GM18867 (cell line): ENCODE results near the gene TRIM10.
A peak's percentile ranks its signal among the peaks of the same experiment; 100 is the strongest.
"Not testable (repeated sequence)": the region's sequence is repeated elsewhere in the genome, so short reads cannot be mapped to it uniquely, and the experiment has no call there.

ENCODE experiments used
- ATAC-seq: cut with Tn5 transposase; IDR thresholded peaks from one replicate; pipeline ENCODE4 v1.9.1; 2021; ENCODE audit warnings: mild to moderate bottlenecking, moderate library complexity; ENCODE audit not compliant: unreplicated experiment

The TRIM10 gene

DNA sequence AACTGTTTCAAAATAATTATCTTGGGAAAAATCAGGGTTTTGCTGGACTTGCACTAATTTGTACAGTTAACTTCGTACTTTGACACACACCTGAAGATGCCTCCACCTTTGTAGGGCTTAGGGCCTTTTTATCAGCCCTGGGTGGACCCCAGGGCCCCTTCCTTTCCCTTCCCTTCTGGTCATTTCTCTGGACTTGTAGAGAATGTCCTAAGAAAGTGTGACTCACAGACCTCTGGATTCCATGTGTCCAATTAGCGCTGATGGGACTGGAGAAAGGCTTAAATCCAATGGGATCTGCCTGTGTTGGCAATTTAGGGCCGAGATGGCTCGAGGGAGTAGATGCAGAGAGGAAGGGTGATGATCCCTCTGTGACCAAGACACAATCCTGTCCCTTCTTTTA lies 11.7 kb upstream of the TRIM10 start:
- ATAC-seq: no peak

GRCh38 chr6:30171677-30172471 lies 10.9 kb upstream of the TRIM10 start:
- no peak for ATAC-seq

GRCh38 chr6:30169658-30170614 lies 8.9 kb upstream of the TRIM10 start:
- peak; percentile 51 for ATAC-seq

DNA sequence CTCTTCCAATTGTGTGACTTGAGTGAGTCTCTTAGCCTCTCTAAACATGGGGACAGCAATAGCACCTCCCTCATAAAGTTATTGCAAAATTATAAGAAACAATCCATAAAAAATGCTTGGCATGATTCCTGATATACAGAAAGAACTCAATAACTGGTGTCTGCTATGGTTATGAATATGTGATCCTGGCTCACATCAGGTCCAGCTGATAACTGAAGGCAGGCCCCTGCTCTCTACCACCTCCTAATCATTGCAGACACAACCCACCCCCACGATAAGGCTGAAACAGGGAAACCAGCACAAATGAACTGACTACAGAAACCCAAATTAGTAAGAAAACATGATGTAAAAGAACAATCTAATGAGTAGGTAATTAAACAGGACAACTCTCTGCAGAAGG lies 7.7 kb upstream of the TRIM10 start:
- no peak for ATAC-seq

- no peak for ATAC-seq
Measured at GRCh38 chr6:30167101-30167500, 6.1 kb upstream of the TRIM10 start.

DNA sequence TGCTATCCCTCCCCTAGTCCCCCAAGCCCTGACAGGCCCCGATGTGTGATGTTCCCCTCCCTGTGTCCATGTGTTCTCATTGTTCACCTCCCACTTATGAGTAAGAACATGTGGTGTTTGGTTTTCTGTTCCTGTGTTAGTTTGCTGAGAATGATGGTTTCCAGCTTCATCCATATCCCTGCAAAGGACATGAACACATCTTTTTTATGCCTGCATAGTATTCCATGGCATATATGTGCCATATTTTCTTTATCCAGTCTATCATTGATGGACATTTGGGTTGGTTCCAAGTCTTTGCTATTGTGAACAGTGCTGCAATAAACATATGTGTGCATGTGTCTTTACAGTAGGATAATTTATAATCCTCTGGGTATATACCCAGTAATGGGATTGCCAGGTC lies 4.2 kb upstream of the TRIM10 start:
- ATAC-seq: not testable (repeated sequence)

DNA sequence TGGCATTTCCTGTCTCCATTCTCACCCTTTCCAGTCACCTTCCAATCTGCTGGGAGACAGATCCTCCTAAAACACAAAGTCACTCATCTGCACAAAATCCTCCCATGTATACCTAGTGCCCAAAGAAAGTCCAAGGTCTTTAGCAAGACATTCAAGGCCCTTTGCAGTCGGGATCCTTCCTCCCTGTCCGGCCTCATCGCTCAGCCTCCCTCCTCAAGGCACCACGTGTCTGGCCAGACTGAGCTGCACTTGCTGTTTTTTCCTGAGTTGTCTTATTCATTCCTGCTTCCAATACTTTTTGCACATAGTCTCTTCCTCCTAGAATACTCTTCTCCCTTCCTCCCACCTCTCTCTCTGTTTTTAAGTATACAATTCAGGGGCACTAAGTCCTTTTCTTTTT lies 3.7 kb upstream of the TRIM10 start:
- no peak for ATAC-seq

DNA sequence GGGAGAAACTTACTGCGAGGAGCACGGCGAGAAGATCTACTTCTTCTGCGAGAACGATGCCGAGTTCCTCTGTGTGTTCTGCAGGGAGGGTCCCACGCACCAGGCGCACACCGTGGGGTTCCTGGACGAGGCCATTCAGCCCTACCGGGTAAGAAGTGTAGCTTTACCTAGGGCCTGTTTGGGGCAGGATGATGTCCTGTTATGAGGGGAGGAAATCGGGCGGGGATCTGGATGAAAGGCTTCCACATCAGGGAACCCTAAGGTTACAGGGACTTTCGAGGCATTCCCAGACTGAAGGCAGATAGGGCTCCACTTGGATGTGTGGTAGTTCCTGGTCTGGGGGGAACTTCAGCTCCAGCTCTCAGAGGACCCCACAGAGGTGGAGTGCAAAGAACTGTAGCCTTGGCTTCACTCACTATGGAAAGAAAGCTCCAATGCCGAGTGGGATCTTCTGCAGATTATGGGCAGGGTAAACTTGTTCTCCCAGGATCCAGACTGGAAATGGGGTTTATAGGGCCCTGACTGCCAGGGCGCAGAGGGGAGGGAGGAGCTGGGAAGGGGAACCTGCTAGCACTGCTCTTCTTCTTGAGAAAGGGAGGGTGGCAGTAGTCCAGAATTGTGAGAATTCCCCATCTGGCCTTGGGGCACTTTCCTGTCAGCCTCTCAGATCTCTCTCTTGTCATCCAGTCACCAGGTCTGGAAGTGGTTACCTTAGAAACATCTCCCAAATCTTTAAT lies 3.1 kb upstream of the TRIM10 start:
- ATAC-seq: no peak

GRCh38 chr6:30163090-30163917 lies 2.3 kb upstream of the TRIM10 start, which contains the start of gene TRIM15:
TRIM15 (plus strand) TSS chr6:30163546; CDS start chr6:30163685, 139 bp downstream.
- ATAC-seq: no peak

GRCh38 chr6:30162265-30163089 lies 1.5 kb upstream of the TRIM10 start:
- no peak for ATAC-seq

- ATAC-seq: no peak
Measured at GRCh38 chr6:30160008-30160784, 815 bp downstream of the TRIM10 start.

DNA sequence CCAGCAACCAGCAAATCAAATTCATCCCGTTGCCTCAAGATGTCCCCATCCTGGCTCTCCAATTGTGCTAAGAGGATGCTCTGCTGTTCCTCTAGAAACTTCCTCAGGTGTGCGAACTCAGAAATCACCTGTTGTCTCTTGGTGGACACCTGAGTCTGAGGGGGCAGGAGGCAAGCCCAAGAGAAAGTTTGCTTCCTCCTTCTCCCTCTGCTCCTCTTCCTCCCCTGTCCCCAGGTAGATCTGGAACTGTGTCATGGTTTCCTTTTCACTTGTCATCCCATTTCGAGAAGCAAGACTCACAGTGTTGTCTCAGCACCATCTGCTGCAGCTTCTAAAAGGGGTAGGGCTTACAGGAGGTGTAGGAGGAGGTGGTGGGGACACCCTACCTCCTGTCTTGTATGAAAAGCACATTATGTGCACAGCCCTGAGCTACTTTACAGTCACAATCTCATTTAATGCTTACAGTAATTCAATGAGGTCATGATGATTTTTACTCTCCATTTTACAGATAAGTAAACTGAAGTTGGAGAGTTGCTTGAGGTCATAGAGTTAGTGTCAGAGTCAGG lies 2.5 kb downstream of the TRIM10 start:
- ATAC-seq: no peak

DNA sequence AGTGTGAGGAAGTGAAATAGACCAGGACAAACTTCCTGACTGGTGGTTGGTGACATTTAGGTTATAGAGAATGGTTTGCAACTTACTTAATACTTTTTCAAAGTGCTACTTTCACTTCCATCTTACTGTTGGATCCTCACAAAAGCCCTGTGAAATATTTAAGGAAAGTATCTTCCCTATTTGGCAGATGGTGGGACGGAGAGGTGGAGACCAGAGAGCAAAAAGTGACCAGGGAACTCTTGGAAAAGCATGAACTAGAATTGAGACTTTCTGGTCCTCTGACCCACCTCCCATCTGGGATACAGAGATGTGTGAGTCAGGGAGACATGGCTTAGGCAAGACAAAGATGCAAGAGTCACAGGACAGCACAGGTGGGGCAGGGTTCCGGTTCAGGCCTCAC lies 3.0 kb downstream of the TRIM10 start:
- no peak for ATAC-seq

GRCh38 chr6:30157581-30157980 lies 3.4 kb downstream of the TRIM10 start:
- no peak for ATAC-seq

DNA sequence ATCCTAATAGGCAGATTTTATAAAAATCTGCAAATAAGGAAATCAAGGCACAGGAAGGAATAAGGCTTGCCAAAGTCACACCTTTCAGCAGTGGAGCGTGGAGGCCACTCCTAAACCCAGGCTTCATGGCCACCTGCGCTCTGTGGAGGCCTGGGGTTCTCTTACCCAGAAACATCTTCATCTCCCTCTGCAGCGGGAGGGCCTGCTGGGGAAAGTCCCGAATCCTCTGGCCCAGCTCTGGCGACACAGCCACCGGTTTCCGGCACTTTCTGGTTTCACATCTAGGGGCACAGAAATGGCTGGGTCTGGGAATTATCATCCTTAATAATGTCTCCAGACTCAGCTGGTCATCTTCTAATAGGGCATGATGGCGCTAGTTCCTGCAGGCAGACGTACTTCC lies 4.2 kb downstream of the TRIM10 start:
- ATAC-seq: no peak

- ATAC-seq: no peak
Measured at GRCh38 chr6:30156262-30156599, 4.8 kb downstream of the TRIM10 start.

DNA sequence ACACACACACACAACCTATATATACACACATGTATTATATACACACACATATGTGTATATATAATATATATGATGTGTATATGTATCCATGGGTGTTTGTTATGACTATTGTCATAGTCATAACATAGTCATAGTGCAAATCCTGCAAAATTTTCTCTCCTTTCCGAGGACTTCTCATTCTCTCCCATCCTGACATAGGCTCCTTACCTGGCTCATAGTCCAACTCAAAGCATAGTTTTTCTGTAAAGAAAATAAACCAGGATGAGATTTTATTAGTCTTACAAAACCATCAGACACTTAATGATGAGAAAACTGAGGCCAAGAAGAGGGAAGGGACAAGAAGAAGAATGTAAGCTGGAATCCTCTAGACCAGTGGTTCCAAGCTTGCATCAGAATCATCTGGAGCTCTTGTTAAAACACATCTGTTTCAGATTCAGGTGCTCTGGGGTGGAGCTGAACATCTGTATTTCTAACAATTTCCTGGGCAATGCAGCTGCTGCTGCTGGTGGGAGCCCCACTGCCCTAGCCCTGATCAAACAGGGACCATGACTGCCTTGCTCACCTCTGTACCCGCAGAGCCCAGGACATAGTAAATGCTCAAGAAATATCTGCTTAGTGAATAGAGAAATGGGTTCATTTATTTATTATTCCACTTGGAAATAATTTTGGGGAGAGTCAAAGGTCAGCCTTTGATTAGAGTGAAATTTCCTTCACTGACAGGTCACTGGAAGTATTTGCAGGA lies 5.3 kb downstream of the TRIM10 start:
- no peak for ATAC-seq
